ENCODE results near the gene NOP16.

NOP16 gene

GRCh38 chr5:176382721-176383120 is 5.7 kb downstream of the NOP16 start (continued):
- TF ChIP-seq, protein P1, sequence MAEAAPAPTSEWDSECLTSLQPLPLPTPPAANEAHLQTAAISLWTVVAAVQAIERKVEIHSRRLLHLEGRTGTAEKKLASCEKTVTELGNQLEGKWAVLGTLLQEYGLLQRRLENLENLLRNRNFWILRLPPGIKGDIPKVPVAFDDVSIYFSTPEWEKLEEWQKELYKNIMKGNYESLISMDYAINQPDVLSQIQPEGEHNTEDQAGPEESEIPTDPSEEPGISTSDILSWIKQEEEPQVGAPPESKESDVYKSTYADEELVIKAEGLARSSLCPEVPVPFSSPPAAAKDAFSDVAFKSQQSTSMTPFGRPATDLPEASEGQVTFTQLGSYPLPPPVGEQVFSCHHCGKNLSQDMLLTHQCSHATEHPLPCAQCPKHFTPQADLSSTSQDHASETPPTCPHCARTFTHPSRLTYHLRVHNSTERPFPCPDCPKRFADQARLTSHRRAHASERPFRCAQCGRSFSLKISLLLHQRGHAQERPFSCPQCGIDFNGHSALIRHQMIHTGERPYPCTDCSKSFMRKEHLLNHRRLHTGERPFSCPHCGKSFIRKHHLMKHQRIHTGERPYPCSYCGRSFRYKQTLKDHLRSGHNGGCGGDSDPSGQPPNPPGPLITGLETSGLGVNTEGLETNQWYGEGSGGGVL (tag by site-specific recombination; IDR thresholded peaks at IDR 0.05) = no peak
- TF ChIP-seq ZSCAN5A (tag by site-specific recombination; IDR thresholded peaks at IDR 0.05) = no peak
- TF ChIP-seq, protein P2, sequence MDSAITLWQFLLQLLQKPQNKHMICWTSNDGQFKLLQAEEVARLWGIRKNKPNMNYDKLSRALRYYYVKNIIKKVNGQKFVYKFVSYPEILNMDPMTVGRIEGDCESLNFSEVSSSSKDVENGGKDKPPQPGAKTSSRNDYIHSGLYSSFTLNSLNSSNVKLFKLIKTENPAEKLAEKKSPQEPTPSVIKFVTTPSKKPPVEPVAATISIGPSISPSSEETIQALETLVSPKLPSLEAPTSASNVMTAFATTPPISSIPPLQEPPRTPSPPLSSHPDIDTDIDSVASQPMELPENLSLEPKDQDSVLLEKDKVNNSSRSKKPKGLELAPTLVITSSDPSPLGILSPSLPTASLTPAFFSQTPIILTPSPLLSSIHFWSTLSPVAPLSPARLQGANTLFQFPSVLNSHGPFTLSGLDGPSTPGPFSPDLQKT (IDR thresholded peaks at IDR 0.05; ENCODE audit: borderline replicate concordance, low read depth, low read length) = no peak
- TF ChIP-seq ZNF660 (tag by site-specific recombination; IDR thresholded peaks at IDR 0.05) = no peak
- TF ChIP-seq, protein P3, sequence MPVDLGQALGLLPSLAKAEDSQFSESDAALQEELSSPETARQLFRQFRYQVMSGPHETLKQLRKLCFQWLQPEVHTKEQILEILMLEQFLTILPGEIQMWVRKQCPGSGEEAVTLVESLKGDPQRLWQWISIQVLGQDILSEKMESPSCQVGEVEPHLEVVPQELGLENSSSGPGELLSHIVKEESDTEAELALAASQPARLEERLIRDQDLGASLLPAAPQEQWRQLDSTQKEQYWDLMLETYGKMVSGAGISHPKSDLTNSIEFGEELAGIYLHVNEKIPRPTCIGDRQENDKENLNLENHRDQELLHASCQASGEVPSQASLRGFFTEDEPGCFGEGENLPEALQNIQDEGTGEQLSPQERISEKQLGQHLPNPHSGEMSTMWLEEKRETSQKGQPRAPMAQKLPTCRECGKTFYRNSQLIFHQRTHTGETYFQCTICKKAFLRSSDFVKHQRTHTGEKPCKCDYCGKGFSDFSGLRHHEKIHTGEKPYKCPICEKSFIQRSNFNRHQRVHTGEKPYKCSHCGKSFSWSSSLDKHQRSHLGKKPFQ (tag by site-specific recombination; IDR thresholded peaks at IDR 0.05) = no peak

GRCh38 chr5:176381979-176382378 is 6.4 kb downstream of the NOP16 start:
- H3K36me3 ChIP-seq (ENCODE audit: control insufficient read depth in 2 of 2, insufficient read depth in 1 of 2, low read length in 2 of 2) = peaks cover 0 to 67% of the 10 kb centered on the region in 2 experiments; a peak in 2 of 3 replicates
- H3K27ac ChIP-seq (ENCODE audit: extremely low read depth, low read depth, low read length) = no peak overlapping the region
- no peak for TF ChIP-seq ZNF623 (tag by site-specific recombination; IDR thresholded peaks at IDR 0.05)
- TF ChIP-seq, protein P4, sequence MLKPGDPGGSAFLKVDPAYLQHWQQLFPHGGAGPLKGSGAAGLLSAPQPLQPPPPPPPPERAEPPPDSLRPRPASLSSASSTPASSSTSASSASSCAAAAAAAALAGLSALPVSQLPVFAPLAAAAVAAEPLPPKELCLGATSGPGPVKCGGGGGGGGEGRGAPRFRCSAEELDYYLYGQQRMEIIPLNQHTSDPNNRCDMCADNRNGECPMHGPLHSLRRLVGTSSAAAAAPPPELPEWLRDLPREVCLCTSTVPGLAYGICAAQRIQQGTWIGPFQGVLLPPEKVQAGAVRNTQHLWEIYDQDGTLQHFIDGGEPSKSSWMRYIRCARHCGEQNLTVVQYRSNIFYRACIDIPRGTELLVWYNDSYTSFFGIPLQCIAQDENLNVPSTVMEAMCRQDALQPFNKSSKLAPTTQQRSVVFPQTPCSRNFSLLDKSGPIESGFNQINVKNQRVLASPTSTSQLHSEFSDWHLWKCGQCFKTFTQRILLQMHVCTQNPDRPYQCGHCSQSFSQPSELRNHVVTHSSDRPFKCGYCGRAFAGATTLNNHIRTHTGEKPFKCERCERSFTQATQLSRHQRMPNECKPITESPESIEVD (tag by site-specific recombination; IDR thresholded peaks at IDR 0.05) = no peak
- no peak for TF ChIP-seq ZNF626 (tag by site-specific recombination; IDR thresholded peaks at IDR 0.05)
- TF ChIP-seq, protein P5, sequence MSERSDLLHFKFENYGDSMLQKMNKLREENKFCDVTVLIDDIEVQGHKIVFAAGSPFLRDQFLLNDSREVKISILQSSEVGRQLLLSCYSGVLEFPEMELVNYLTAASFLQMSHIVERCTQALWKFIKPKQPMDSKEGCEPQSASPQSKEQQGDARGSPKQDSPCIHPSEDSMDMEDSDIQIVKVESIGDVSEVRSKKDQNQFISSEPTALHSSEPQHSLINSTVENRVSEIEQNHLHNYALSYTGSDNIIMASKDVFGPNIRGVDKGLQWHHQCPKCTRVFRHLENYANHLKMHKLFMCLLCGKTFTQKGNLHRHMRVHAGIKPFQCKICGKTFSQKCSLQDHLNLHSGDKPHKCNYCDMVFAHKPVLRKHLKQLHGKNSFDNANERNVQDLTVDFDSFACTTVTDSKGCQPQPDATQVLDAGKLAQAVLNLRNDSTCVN (tag by site-specific recombination; optimal IDR thresholded peaks at IDR 0.05) = no peak
- TF ChIP-seq BCL11B (tag by site-specific recombination; IDR thresholded peaks at IDR 0.05; ENCODE audit: low read depth) = no peak
- no peak for TF ChIP-seq ZNF175 (tag by site-specific recombination; IDR thresholded peaks at IDR 0.05)
- TF ChIP-seq ZNF138 (tag by site-specific recombination; IDR thresholded peaks at IDR 0.05; ENCODE audit: borderline replicate concordance) = no peak
- TF ChIP-seq ZNF335 (tag by site-specific recombination; conservative IDR thresholded peaks at IDR 0.05) = no peak
- TF ChIP-seq ZNF48 (tag by site-specific recombination; IDR thresholded peaks at IDR 0.05) = no peak
- TF ChIP-seq ZNF155 (tag by site-specific recombination; IDR thresholded peaks at IDR 0.05) = no peak
- no peak for TF ChIP-seq ZNF214 (tag by site-specific recombination; IDR thresholded peaks at IDR 0.05; ENCODE audit: borderline replicate concordance)
- TF ChIP-seq ZNF174 (tag by site-specific recombination; IDR thresholded peaks at IDR 0.05) = no peak
- no peak for TF ChIP-seq ZNF521 (tag by site-specific recombination; IDR thresholded peaks at IDR 0.05)
- no peak for TF ChIP-seq MEIS1 (CRISPR knock-in tag; IDR thresholded peaks at IDR 0.05; ENCODE audit: borderline replicate concordance)
- no peak for TF ChIP-seq ZNF544 (tag by site-specific recombination; IDR thresholded peaks at IDR 0.05)
- TF ChIP-seq ZNF23 (tag by site-specific recombination; IDR thresholded peaks at IDR 0.05; ENCODE audit: borderline replicate concordance) = no peak
- TF ChIP-seq ZNF645 (tag by site-specific recombination; IDR thresholded peaks at IDR 0.05) = no peak
- TF ChIP-seq, protein P6, sequence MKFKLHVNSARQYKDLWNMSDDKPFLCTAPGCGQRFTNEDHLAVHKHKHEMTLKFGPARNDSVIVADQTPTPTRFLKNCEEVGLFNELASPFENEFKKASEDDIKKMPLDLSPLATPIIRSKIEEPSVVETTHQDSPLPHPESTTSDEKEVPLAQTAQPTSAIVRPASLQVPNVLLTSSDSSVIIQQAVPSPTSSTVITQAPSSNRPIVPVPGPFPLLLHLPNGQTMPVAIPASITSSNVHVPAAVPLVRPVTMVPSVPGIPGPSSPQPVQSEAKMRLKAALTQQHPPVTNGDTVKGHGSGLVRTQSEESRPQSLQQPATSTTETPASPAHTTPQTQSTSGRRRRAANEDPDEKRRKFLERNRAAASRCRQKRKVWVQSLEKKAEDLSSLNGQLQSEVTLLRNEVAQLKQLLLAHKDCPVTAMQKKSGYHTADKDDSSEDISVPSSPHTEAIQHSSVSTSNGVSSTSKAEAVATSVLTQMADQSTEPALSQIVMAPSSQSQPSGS (tag by site-specific recombination; IDR thresholded peaks at IDR 0.05; ENCODE audit: low read depth) = no peak
- no peak for TF ChIP-seq ZNF791 (tag by site-specific recombination; IDR thresholded peaks at IDR 0.05)

More at GRCh38 chr5:176381979-176382378, 6.4 kb downstream of the NOP16 start:
- ChIA-PET CTCF (no interaction called here), POLR2A (interaction anchor here (0.5 to 1.5 kb wide), 2 partner anchors 9 to 30 kb away, joined by 3 read pairs; no protein-coding TSS in a partner anchor)
- no peaks in the 10 kb centered on the region for H3K4me1 ChIP-seq (ENCODE audit: control insufficient read depth, insufficient read depth, low read length)
- no peaks in the 10 kb centered on the region for H3K9me3 ChIP-seq (ENCODE audit: control insufficient read depth, insufficient read depth, low read depth, low read length)
- H3K4me3 ChIP-seq (ENCODE audit: low read depth, low read length) = no peak overlapping the region

All from HEK293 (cell line).